GM12873 (cell line): Measurements from ENCODE around the gene SORCS2.

Source experiments
- CTCF ChIP-seq: IDR thresholded peaks from 2 replicates; pipeline ENCODE4 v1.5.1; 2012; ENCODE audit warnings: low read depth, mild to moderate bottlenecking, moderate library complexity, low read length, control low read depth; ENCODE audit not compliant: insufficient read depth; ENCODE audit errors: missing control alignments

Gene SORCS2

GRCh38 chr4:7722766-7723387 lies 530.5 kb downstream of the SORCS2 start:
- TF ChIP-seq CTCF, result no peak

GRCh38 chr4:7723625-7724024 lies 531.3 kb downstream of the SORCS2 start:
- no peak for TF ChIP-seq CTCF

GRCh38 chr4:7725951-7726350 lies 533.6 kb downstream of the SORCS2 start:
- no peak for TF ChIP-seq CTCF

- TF ChIP-seq CTCF, result no peak
These were observed 534.5 kb downstream of the SORCS2 start for GRCh38 chr4:7726665-7727413.

- TF ChIP-seq CTCF, result no peak
These were observed 535.4 kb downstream of the SORCS2 start for GRCh38 chr4:7727749-7728148.

GRCh38 chr4:7731437-7731836 lies 539.1 kb downstream of the SORCS2 start:
- no peak for TF ChIP-seq CTCF

- TF ChIP-seq CTCF, result no peak
These were observed 539.9 kb downstream of the SORCS2 start for GRCh38 chr4:7732263-7732662.
